Placental pericyte (primary cell): ENCODE data around the gene FN1. TPM values are rescaled to one million over a fixed set of nuclear protein-coding genes. Genes with fewer than 3 reads are reported as not detected.

Source experiments
- total RNA-seq: library from RNA; depleted of rRNA; stranded (reverse); fragments of >200 nt; gene quantifications from 2 replicates; pipeline ENCODE4 v1.2.3, GENCODE V29; 2012

The FN1 gene
- total RNA-seq = 3,280 and 4,928 TPM in 2 replicates

DNA sequence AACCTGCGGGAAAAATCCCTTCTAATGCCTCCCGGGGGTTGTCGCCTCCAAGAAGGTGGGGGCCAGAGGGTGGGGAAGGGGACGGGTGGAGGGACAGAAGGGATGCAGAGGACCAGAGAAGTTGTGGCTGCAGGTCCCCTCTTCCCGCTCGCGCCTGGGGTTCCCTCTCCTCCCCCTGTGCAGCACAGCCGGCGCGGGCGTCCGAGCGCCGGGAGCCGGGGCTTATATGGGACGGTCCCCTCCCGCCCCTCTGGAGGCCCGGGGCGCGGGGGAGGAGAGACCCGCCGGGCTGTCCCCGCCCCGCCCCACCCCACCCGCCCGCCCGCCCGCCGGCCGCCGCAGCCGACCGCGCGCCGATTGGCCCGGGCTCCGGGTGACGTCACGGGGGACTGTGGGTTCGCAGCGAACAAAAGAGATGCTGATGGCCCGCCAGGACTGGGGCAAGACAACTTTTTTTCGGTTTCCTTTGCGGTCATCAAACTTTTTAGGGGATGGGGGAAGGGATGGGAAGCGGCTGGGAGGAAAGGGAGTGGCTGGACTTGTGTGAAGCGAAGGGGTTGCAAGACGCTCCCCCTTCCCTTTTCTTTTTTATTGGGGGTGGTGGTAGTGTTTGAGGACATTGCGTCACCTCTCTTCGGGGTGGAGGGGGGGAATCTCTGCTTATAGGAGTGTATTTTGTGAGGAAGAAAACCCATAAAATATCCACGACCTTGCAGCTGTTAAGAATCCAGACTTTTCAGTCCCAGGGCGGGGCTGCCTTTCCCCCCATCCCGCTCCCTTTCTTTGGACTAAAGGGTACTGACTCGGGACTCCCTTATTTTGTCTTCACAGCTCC, at the start of gene FN1:
FN1 (minus strand) TSS at position 199 of the 835 bp plus-strand sequence. CDS start 266 bp downstream, outside the sequence.

GRCh38 chr2:215311625-215312396, 124.1 kb downstream of the FN1 start, which contains the start of gene ATIC:
TSS of gene ATIC (plus strand) at chr2:215312059. CDS start at chr2:215312143, 84 bp downstream.

Other genes with a start within 250 kb of the FN1 start
- gene ATIC, start 124.0 kb downstream of the FN1 start, total RNA-seq = 27.1 and 27.5 TPM in 2 replicates